Peyer's patch (tissue), 4 donors: ENCODE measurements around the gene DEF6.

Experiments
- CTCF ChIP-seq, 6 experiments: fragments of 450-650 bp in 4 of 6; fragments of 200-600 bp in 2 of 6; sonication (generic) in 1 of 6; IDR thresholded peaks; one replicate each; pipeline ENCODE4 v1.5.1; 2017 to 2019; ENCODE audit warnings: antibody characterized with exemption in 6 of 6, mild to moderate bottlenecking in 3 of 6, moderate library complexity in 1 of 6
- POLR2A ChIP-seq, 2 donors: fragments of 450-650 bp; IDR thresholded peaks; one replicate each; pipeline ENCODE4 v1.5.1; 2017; ENCODE audit warnings: antibody characterized with exemption in 2 of 2, mild to moderate bottlenecking in 2 of 2, moderate library complexity in 2 of 2

- TF ChIP-seq POLR2A (IDR thresholded peaks at IDR 0.05) = no peak
- no peak for TF ChIP-seq CTCF (IDR thresholded peaks at IDR 0.05)
Measured at GRCh38 chr6:35367646-35368037, 70.0 kb downstream of the DEF6 start.
